SIG-M5 (cell line): ENCODE data around the gene FIGLA.
"Not testable (repeated sequence)": the region's sequence is repeated elsewhere in the genome, so short reads cannot be mapped to it uniquely, and the experiment has no call there.

ENCODE experiments used
- DNase-seq: peaks from one replicate; lab custom pipeline; 2025; lab: John Stamatoyannopoulos, UW

The FIGLA gene

GRCh38 chr2:70808983-70809958 is 18.8 kb upstream of the FIGLA start:
- DNase-seq: no peak

GRCh38 chr2:70807828-70808118 is 17.3 kb upstream of the FIGLA start:
- no peak for DNase-seq

GRCh38 chr2:70807102-70807827 is 16.8 kb upstream of the FIGLA start:
- DNase-seq: no peak

GRCh38 chr2:70806620-70807019 is 16.2 kb upstream of the FIGLA start:
- DNase-seq: no peak

- DNase-seq: no peak
These were observed 15.6 kb upstream of the FIGLA start for GRCh38 chr2:70806013-70806412.

- no peak for DNase-seq
These were observed 11.3 kb upstream of the FIGLA start for GRCh38 chr2:70801607-70802263.

GRCh38 chr2:70799706-70800105 is 9.3 kb upstream of the FIGLA start:
- DNase-seq: no peak

GRCh38 chr2:70797996-70798395 is 7.6 kb upstream of the FIGLA start:
- DNase-seq: not testable (repeated sequence)

GRCh38 chr2:70797506-70797905 is 7.1 kb upstream of the FIGLA start:
- DNase-seq: no peak

GRCh38 chr2:70796262-70796661 is 5.8 kb upstream of the FIGLA start:
- DNase-seq: no peak

- DNase-seq: no peak
These were observed 4.9 kb upstream of the FIGLA start for GRCh38 chr2:70795164-70795995.

- DNase-seq: peak; percentile 55
These were observed 3.0 kb upstream of the FIGLA start for GRCh38 chr2:70793450-70793849.

- peak; percentile 6 for DNase-seq
These were observed 923 bp downstream of the FIGLA start for GRCh38 chr2:70789304-70790135.

- no peak for DNase-seq
These were observed 5.1 kb downstream of the FIGLA start for GRCh38 chr2:70785137-70785911.

- no peak for DNase-seq
These were observed 6.1 kb downstream of the FIGLA start for GRCh38 chr2:70784320-70784719.

- DNase-seq: no peak
These were observed 10.4 kb downstream of the FIGLA start for GRCh38 chr2:70779911-70780545.

- no peak for DNase-seq
These were observed 11.0 kb downstream of the FIGLA start for GRCh38 chr2:70779491-70779890.

- DNase-seq: no peak
These were observed 11.8 kb downstream of the FIGLA start for GRCh38 chr2:70778676-70779075.

GRCh38 chr2:70777450-70777849 is 13.0 kb downstream of the FIGLA start:
- no peak for DNase-seq

GRCh38 chr2:70776266-70776665 is 14.2 kb downstream of the FIGLA start:
- no peak for DNase-seq
